ENCODE measurements around the gene BRD3OS. TPM values are rescaled to one million over a fixed set of nuclear protein-coding genes. Genes with fewer than 3 reads are reported as not detected.

The BRD3OS gene
- total and polyA plus RNA-seq, 2 experiments from 2014 or later = 9.2 to 16.0 TPM

DNA sequence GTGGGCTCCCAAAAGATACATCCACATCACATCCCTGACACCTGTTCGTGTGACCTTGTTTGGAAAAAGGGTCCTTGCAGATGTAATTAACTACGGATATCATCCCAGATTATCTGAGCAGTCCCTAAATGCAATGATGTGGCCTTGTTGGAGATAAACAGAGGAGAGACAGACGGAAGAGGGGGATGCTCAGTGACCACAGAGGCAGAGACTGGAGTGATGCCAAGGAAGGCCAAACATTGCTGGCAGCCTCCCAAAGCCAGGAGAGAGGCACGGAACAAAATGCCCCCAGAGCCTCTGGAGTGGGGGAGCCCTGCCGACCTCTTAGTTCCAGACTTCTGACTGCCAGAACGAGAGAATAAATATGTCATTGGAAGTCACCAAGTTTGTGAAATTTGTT is 18.1 kb upstream of the BRD3OS start:
- peaks cover 13% of the 10 kb centered on the region for H3K36me3 Mint-ChIP-seq (ENCODE audit: low read depth)
- no peak overlapping the region for H3K4me3 ChIP-seq
- TF ChIP-seq, protein P1, sequence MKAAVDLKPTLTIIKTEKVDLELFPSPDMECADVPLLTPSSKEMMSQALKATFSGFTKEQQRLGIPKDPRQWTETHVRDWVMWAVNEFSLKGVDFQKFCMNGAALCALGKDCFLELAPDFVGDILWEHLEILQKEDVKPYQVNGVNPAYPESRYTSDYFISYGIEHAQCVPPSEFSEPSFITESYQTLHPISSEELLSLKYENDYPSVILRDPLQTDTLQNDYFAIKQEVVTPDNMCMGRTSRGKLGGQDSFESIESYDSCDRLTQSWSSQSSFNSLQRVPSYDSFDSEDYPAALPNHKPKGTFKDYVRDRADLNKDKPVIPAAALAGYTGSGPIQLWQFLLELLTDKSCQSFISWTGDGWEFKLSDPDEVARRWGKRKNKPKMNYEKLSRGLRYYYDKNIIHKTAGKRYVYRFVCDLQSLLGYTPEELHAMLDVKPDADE (IDR thresholded peaks at IDR 0.05) = no peak
- TF ChIP-seq JUNB (IDR thresholded peaks at IDR 0.05; ENCODE audit: unreplicated experiment) = no peak
- TF ChIP-seq, protein P2, sequence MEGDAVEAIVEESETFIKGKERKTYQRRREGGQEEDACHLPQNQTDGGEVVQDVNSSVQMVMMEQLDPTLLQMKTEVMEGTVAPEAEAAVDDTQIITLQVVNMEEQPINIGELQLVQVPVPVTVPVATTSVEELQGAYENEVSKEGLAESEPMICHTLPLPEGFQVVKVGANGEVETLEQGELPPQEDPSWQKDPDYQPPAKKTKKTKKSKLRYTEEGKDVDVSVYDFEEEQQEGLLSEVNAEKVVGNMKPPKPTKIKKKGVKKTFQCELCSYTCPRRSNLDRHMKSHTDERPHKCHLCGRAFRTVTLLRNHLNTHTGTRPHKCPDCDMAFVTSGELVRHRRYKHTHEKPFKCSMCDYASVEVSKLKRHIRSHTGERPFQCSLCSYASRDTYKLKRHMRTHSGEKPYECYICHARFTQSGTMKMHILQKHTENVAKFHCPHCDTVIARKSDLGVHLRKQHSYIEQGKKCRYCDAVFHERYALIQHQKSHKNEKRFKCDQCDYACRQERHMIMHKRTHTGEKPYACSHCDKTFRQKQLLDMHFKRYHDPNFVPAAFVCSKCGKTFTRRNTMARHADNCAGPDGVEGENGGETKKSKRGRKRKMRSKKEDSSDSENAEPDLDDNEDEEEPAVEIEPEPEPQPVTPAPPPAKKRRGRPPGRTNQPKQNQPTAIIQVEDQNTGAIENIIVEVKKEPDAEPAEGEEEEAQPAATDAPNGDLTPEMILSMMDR (conservative IDR thresholded peaks at IDR 0.05; ENCODE audit: low read depth in 2 of 2) = no peak
- no peak for TF ChIP-seq POLR2AphosphoS5 (IDR thresholded peaks at IDR 0.05; ENCODE audit: low read depth)
- no peak for TF ChIP-seq CREB1 (CRISPR knock-in tag; IDR thresholded peaks at IDR 0.05; ENCODE audit: low read depth)
- no peak for TF ChIP-seq ZNF331 (CRISPR knock-in tag; IDR thresholded peaks at IDR 0.05; ENCODE audit: low read depth)
- TF ChIP-seq EZH2phosphoT487 (IDR thresholded peaks at IDR 0.05; ENCODE audit: unreplicated experiment) = no peak
- no peak for TF ChIP-seq ZNF114 (CRISPR knock-in tag; IDR thresholded peaks at IDR 0.05)
- TF ChIP-seq, protein P3, sequence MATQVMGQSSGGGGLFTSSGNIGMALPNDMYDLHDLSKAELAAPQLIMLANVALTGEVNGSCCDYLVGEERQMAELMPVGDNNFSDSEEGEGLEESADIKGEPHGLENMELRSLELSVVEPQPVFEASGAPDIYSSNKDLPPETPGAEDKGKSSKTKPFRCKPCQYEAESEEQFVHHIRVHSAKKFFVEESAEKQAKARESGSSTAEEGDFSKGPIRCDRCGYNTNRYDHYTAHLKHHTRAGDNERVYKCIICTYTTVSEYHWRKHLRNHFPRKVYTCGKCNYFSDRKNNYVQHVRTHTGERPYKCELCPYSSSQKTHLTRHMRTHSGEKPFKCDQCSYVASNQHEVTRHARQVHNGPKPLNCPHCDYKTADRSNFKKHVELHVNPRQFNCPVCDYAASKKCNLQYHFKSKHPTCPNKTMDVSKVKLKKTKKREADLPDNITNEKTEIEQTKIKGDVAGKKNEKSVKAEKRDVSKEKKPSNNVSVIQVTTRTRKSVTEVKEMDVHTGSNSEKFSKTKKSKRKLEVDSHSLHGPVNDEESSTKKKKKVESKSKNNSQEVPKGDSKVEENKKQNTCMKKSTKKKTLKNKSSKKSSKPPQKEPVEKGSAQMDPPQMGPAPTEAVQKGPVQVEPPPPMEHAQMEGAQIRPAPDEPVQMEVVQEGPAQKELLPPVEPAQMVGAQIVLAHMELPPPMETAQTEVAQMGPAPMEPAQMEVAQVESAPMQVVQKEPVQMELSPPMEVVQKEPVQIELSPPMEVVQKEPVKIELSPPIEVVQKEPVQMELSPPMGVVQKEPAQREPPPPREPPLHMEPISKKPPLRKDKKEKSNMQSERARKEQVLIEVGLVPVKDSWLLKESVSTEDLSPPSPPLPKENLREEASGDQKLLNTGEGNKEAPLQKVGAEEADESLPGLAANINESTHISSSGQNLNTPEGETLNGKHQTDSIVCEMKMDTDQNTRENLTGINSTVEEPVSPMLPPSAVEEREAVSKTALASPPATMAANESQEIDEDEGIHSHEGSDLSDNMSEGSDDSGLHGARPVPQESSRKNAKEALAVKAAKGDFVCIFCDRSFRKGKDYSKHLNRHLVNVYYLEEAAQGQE (IDR thresholded peaks at IDR 0.05; ENCODE audit: unreplicated experiment) = no peak
- no peak for TF ChIP-seq EZH2 (IDR thresholded peaks at IDR 0.05; ENCODE audit: low read depth, unreplicated experiment)
- TF ChIP-seq, protein P4, sequence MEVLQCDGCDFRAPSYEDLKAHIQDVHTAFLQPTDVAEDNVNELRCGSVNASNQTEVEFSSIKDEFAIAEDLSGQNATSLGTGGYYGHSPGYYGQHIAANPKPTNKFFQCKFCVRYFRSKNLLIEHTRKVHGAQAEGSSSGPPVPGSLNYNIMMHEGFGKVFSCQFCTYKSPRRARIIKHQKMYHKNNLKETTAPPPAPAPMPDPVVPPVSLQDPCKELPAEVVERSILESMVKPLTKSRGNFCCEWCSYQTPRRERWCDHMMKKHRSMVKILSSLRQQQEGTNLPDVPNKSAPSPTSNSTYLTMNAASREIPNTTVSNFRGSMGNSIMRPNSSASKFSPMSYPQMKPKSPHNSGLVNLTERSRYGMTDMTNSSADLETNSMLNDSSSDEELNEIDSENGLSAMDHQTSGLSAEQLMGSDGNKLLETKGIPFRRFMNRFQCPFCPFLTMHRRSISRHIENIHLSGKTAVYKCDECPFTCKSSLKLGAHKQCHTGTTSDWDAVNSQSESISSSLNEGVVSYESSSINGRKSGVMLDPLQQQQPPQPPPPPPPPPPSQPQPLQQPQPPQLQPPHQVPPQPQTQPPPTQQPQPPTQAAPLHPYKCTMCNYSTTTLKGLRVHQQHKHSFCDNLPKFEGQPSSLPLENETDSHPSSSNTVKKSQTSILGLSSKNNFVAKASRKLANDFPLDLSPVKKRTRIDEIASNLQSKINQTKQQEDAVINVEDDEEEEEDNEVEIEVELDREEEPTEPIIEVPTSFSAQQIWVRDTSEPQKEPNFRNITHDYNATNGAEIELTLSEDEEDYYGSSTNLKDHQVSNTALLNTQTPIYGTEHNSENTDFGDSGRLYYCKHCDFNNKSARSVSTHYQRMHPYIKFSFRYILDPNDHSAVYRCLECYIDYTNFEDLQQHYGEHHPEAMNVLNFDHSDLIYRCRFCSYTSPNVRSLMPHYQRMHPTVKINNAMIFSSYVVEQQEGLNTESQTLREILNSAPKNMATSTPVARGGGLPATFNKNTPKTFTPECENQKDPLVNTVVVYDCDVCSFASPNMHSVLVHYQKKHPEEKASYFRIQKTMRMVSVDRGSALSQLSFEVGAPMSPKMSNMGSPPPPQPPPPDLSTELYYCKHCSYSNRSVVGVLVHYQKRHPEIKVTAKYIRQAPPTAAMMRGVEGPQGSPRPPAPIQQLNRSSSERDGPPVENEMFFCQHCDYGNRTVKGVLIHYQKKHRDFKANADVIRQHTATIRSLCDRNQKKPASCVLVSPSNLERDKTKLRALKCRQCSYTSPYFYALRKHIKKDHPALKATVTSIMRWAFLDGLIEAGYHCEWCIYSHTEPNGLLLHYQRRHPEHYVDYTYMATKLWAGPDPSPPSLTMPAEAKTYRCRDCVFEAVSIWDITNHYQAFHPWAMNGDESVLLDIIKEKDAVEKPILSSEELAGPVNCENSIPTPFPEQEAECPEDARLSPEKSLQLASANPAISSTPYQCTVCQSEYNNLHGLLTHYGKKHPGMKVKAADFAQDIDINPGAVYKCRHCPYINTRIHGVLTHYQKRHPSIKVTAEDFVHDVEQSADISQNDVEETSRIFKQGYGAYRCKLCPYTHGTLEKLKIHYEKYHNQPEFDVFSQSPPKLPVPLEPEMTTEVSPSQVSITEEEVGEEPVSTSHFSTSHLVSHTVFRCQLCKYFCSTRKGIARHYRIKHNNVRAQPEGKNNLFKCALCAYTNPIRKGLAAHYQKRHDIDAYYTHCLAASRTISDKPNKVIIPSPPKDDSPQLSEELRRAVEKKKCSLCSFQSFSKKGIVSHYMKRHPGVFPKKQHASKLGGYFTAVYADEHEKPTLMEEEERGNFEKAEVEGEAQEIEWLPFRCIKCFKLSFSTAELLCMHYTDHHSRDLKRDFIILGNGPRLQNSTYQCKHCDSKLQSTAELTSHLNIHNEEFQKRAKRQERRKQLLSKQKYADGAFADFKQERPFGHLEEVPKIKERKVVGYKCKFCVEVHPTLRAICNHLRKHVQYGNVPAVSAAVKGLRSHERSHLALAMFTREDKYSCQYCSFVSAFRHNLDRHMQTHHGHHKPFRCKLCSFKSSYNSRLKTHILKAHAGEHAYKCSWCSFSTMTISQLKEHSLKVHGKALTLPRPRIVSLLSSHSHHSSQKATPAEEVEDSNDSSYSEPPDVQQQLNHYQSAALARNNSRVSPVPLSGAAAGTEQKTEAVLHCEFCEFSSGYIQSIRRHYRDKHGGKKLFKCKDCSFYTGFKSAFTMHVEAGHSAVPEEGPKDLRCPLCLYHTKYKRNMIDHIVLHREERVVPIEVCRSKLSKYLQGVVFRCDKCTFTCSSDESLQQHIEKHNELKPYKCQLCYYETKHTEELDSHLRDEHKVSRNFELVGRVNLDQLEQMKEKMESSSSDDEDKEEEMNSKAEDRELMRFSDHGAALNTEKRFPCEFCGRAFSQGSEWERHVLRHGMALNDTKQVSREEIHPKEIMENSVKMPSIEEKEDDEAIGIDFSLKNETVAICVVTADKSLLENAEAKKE (CRISPR knock-in tag; IDR thresholded peaks at IDR 0.05) = no peak
- no peak for TF ChIP-seq NANOG (IDR thresholded peaks at IDR 0.05; ENCODE audit: borderline replicate concordance)
- TF ChIP-seq STAT1 (IDR thresholded peaks at IDR 0.05; ENCODE audit: unreplicated experiment) = no peak

More for the DNA sequence above, 18.1 kb upstream of the BRD3OS start:
- no peak for DNase-seq (ENCODE audit: low spot score)
- H3K9me3 Mint-ChIP-seq = peaks cover 27% of the 10 kb centered on the region
- H3K27me3 Mint-ChIP-seq (ENCODE audit: insufficient read depth, low read depth, poor library complexity) = peaks cover 12% of the 10 kb centered on the region
- Histone ChIP-seq H3K36me3 (ENCODE audit: insufficient read depth) (no peaks in the 10 kb centered on the region), H3K27me3 (ENCODE audit: insufficient read depth) (no peaks in the 10 kb centered on the region), H3K9me2 (ENCODE audit: insufficient read depth) (no peaks in the 10 kb centered on the region), H3K4me2 (no peak overlapping the region), H4K20me1 (replicated peaks; ENCODE audit: insufficient read depth) (no peaks in the 10 kb centered on the region), H3F3A (replicated peaks; ENCODE audit: low read depth) (no peaks in the 10 kb centered on the region), H3K27ac (ENCODE audit: low read depth) (no peak overlapping the region), H3K4me1 (ENCODE audit: insufficient read depth) (no peaks in the 10 kb centered on the region), H2AFZ (no peak overlapping the region), H3K79me2 (replicated peaks; ENCODE audit: insufficient read depth) (no peaks in the 10 kb centered on the region)
- no peaks in the 10 kb centered on the region for H3K4me1 Mint-ChIP-seq
- ATAC-seq = no peak
- no peak overlapping the region for H3K4me3 Mint-ChIP-seq
- no peak overlapping the region for H3K27ac Mint-ChIP-seq
